WTC11 (cell line): ENCODE measurements around the gene CDC37L1. TPM values are rescaled to one million over a fixed set of nuclear protein-coding genes. Genes with fewer than 3 reads are reported as not detected.

Experiments used
- ATAC-seq: fragments of 200-7000 bp; cut with Tn5 transposase; 2 replicates; pipeline ENCODE4 v1.10.0; 2021; ENCODE audit warnings: mild to moderate bottlenecking, moderate library complexity
- CTCF ChIA-PET: fragments of 300-600 bp; sonication (Branson Sonifier 250); formaldehyde crosslinking; loops from one replicate; lab custom pipeline; 2021; ENCODE audit warnings: antibody characterized with exemption; lab: Charles Lee
- POLR2A ChIA-PET: fragments of 350-600 bp; sonication (Branson Sonifier 250); formaldehyde crosslinking; loops from one replicate; lab custom pipeline; 2021; ENCODE audit warnings: antibody characterized with exemption; lab: Charles Lee
- DNase-seq: peaks from one replicate; pipeline ENCODE4 v3.0.0; 2021; ENCODE audit warnings: low spot score
- H3K27ac Mint-ChIP-seq: 2 replicates; pipeline ENCODE4 v1.8.0; 2021; ENCODE audit warnings: mixed read lengths
- H3K27me3 Mint-ChIP-seq: 2 replicates; pipeline ENCODE4 v1.8.0; 2021; ENCODE audit warnings: low read depth, mild to moderate bottlenecking, moderate library complexity, mixed read lengths
- H3K36me3 Mint-ChIP-seq: 2 replicates; pipeline ENCODE4 v1.8.0; 2021; ENCODE audit warnings: mixed read lengths
- H3K4me1 Mint-ChIP-seq: 2 replicates; pipeline ENCODE4 v1.8.0; 2022; ENCODE audit warnings: mixed read lengths
- H3K4me3 Mint-ChIP-seq: 2 replicates; pipeline ENCODE4 v1.8.0; 2021; ENCODE audit warnings: mild to moderate bottlenecking, moderate library complexity, mixed read lengths
- H3K9me3 Mint-ChIP-seq: 2 replicates; pipeline ENCODE4 v1.8.0; 2021; ENCODE audit warnings: mixed read lengths
- CDX4 ChIP-seq: fragments of 250-450 bp; sonication (Bioruptor Pico); IDR thresholded peaks from 2 replicates; pipeline ENCODE4 v1.9.0; 2021; ENCODE audit warnings: moderate library complexity, mild to moderate bottlenecking, inconsistent platforms, borderline replicate concordance
- CREB1 ChIP-seq: sonication (generic); formaldehyde crosslinking; IDR thresholded peaks from 2 replicates; pipeline ENCODE4 v1.8.0; 2023; ENCODE audit warnings: mild to moderate bottlenecking, missing genetic modification reagents
- FOXP1 ChIP-seq: sonication (generic); formaldehyde crosslinking; IDR thresholded peaks from 2 replicates; pipeline ENCODE4 v1.8.0; 2022; ENCODE audit warnings: missing genetic modification reagents, mild to moderate bottlenecking, moderate library complexity, borderline replicate concordance
- HMGXB4 ChIP-seq: sonication (generic); formaldehyde crosslinking; IDR thresholded peaks from 2 replicates; pipeline ENCODE4 v1.8.1; 2023; ENCODE audit warnings: mild to moderate bottlenecking, moderate library complexity, missing genetic modification reagents
- NFYB ChIP-seq: sonication (generic); formaldehyde crosslinking; conservative IDR thresholded peaks from 2 replicates; pipeline ENCODE4 v1.8.0; 2022; ENCODE audit warnings: low read depth, missing genetic modification reagents
- NR3C1 ChIP-seq: sonication (generic); formaldehyde crosslinking; conservative IDR thresholded peaks from 2 replicates; pipeline ENCODE4 v1.8.1; 2023; ENCODE audit warnings: low read depth, mild to moderate bottlenecking, missing genetic modification reagents
- PREB ChIP-seq: sonication (generic); formaldehyde crosslinking; IDR thresholded peaks from 2 replicates; pipeline ENCODE4 v1.8.1; 2022; ENCODE audit warnings: mild to moderate bottlenecking, missing genetic modification reagents, moderate library complexity, borderline replicate concordance
- SP1 ChIP-seq: sonication (generic); formaldehyde crosslinking; conservative IDR thresholded peaks from 2 replicates; pipeline ENCODE4 v1.8.1; 2022; ENCODE audit warnings: missing genetic modification reagents
- TCF7 ChIP-seq: sonication (generic); formaldehyde crosslinking; IDR thresholded peaks from 2 replicates; pipeline ENCODE4 v1.8.0; 2022; ENCODE audit warnings: mild to moderate bottlenecking, low read depth, missing genetic modification reagents, moderate library complexity
- TEAD1 ChIP-seq: sonication (generic); formaldehyde crosslinking; IDR thresholded peaks from 2 replicates; pipeline ENCODE4 v1.8.0; 2022; ENCODE audit warnings: mild to moderate bottlenecking, missing genetic modification reagents
- ZNF138 ChIP-seq: sonication (generic); formaldehyde crosslinking; conservative IDR thresholded peaks from 2 replicates; pipeline ENCODE4 v1.8.1; 2022; ENCODE audit warnings: mild to moderate bottlenecking, moderate library complexity, missing genetic modification reagents
- ZNF416 ChIP-seq: fragments of 250-450 bp; sonication (Bioruptor Pico); IDR thresholded peaks from 2 replicates; pipeline ENCODE4 v1.9.0; 2021; ENCODE audit warnings: mild to moderate bottlenecking, inconsistent platforms
- ZNF423 ChIP-seq: fragments of 250-450 bp; sonication (Bioruptor Pico); IDR thresholded peaks from 2 replicates; pipeline ENCODE4 v2.1.2; 2022; ENCODE audit warnings: mild to moderate bottlenecking, moderate library complexity
- total RNA-seq: library from RNA; stranded (reverse); gene quantifications from 3 replicates; pipeline ENCODE4 v1.2.3, GENCODE V29; 2021
- TF ChIP-seq, protein P1 (sequence below): fragments of 250-450 bp; sonication (Bioruptor Pico); IDR thresholded peaks from 2 replicates; pipeline ENCODE4 v1.9.0; 2021; ENCODE audit warnings: mild to moderate bottlenecking, borderline replicate concordance
- TF ChIP-seq, protein P2 (sequence below): sonication (generic); formaldehyde crosslinking; IDR thresholded peaks from 2 replicates; pipeline ENCODE4 v1.8.0; 2022; ENCODE audit warnings: missing genetic modification reagents
- TF ChIP-seq, protein P3 (sequence below): sonication (generic); formaldehyde crosslinking; conservative IDR thresholded peaks from 2 replicates; pipeline ENCODE4 v1.8.1; 2023; ENCODE audit warnings: mild to moderate bottlenecking, low read depth, missing genetic modification reagents, moderate library complexity
- TF ChIP-seq, protein P4 (sequence below): fragments of 250-450 bp; sonication (Bioruptor Pico); IDR thresholded peaks from 2 replicates; pipeline ENCODE4 v1.8.0; 2021; ENCODE audit warnings: mild to moderate bottlenecking

The CDC37L1 gene
- total RNA-seq, 1 experiment from 2014 or later = 20.1 TPM

GRCh38 chr9:4706021-4706420 is 26.7 kb downstream of the CDC37L1 start:
- Mint-ChIP-seq H3K27ac (no peak overlapping the region), H3K4me1 (no peaks in the 10 kb centered on the region)
- CTCF ChIA-PET = no interaction called here

DNA sequence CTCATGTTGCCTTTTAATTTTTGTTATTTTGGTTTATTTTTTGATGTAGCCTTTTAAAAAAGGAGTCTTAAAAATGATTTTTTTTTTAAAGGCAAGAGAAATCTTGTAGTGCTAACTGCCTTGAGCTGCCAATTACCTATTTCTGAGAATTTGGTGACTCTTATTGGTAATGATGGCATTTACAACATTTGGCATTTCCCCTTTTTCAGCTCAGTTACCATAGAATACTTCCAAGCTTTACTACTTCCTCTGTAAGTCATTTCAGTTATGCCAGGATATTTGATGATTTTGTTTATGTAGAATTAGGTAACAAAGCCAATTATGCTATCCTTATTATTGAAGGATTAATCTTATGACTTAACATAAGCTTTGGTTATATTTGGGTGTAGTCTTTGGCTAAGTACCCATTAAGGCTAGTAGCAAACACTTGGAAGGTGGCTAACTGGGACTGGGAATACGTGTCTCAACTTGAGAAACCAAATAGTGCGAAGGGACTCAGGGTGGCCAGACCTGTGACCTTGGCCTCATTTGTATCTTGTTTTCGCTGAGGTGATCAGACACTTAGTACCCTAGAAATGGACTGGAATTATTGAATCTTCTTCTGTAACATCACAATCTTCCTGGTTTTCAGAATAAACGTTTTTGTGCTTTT is 27.7 kb downstream of the CDC37L1 start:
- ChIA-PET CTCF (interaction anchor here (1.6 kb wide), 1 partner anchor 56 kb away, joined by 3 read pairs; no protein-coding TSS in a partner anchor), POLR2A (no interaction called here)
- no peaks in the 10 kb centered on the region for H3K9me3 Mint-ChIP-seq
- H3K27ac Mint-ChIP-seq = no peak overlapping the region; the same call in 1 of the 2 replicates
- no peaks in the 10 kb centered on the region for H3K27me3 Mint-ChIP-seq
- no peak for DNase-seq
- no peak for ATAC-seq
- no peaks in the 10 kb centered on the region for H3K4me1 Mint-ChIP-seq
- peaks cover 17% of the 10 kb centered on the region for H3K36me3 Mint-ChIP-seq
- H3K4me3 Mint-ChIP-seq = no peak overlapping the region
- TF ChIP-seq ZNF138 (no peak), NFYB (CRISPR knock-in tag) (no peak), ZNF423 (no peak), ZNF416 (CRISPR knock-in tag) (no peak), TEAD1 (CRISPR knock-in tag) (no peak), HMGXB4 (CRISPR knock-in tag) (no peak), NR3C1 (CRISPR knock-in tag) (no peak)
- TF ChIP-seq, protein P1, sequence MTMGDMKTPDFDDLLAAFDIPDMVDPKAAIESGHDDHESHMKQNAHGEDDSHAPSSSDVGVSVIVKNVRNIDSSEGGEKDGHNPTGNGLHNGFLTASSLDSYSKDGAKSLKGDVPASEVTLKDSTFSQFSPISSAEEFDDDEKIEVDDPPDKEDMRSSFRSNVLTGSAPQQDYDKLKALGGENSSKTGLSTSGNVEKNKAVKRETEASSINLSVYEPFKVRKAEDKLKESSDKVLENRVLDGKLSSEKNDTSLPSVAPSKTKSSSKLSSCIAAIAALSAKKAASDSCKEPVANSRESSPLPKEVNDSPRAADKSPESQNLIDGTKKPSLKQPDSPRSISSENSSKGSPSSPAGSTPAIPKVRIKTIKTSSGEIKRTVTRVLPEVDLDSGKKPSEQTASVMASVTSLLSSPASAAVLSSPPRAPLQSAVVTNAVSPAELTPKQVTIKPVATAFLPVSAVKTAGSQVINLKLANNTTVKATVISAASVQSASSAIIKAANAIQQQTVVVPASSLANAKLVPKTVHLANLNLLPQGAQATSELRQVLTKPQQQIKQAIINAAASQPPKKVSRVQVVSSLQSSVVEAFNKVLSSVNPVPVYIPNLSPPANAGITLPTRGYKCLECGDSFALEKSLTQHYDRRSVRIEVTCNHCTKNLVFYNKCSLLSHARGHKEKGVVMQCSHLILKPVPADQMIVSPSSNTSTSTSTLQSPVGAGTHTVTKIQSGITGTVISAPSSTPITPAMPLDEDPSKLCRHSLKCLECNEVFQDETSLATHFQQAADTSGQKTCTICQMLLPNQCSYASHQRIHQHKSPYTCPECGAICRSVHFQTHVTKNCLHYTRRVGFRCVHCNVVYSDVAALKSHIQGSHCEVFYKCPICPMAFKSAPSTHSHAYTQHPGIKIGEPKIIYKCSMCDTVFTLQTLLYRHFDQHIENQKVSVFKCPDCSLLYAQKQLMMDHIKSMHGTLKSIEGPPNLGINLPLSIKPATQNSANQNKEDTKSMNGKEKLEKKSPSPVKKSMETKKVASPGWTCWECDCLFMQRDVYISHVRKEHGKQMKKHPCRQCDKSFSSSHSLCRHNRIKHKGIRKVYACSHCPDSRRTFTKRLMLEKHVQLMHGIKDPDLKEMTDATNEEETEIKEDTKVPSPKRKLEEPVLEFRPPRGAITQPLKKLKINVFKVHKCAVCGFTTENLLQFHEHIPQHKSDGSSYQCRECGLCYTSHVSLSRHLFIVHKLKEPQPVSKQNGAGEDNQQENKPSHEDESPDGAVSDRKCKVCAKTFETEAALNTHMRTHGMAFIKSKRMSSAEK (CRISPR knock-in tag) = no peak
- TF ChIP-seq, protein P2, sequence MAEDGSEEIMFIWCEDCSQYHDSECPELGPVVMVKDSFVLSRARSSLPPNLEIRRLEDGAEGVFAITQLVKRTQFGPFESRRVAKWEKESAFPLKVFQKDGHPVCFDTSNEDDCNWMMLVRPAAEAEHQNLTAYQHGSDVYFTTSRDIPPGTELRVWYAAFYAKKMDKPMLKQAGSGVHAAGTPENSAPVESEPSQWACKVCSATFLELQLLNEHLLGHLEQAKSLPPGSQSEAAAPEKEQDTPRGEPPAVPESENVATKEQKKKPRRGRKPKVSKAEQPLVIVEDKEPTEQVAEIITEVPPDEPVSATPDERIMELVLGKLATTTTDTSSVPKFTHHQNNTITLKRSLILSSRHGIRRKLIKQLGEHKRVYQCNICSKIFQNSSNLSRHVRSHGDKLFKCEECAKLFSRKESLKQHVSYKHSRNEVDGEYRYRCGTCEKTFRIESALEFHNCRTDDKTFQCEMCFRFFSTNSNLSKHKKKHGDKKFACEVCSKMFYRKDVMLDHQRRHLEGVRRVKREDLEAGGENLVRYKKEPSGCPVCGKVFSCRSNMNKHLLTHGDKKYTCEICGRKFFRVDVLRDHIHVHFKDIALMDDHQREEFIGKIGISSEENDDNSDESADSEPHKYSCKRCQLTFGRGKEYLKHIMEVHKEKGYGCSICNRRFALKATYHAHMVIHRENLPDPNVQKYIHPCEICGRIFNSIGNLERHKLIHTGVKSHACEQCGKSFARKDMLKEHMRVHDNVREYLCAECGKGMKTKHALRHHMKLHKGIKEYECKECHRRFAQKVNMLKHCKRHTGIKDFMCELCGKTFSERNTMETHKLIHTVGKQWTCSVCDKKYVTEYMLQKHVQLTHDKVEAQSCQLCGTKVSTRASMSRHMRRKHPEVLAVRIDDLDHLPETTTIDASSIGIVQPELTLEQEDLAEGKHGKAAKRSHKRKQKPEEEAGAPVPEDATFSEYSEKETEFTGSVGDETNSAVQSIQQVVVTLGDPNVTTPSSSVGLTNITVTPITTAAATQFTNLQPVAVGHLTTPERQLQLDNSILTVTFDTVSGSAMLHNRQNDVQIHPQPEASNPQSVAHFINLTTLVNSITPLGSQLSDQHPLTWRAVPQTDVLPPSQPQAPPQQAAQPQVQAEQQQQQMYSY = no peak

More at GRCh38 chr9:4706021-4706420, 26.7 kb downstream of the CDC37L1 start:
- no peaks in the 10 kb centered on the region for H3K27me3 Mint-ChIP-seq
- TF ChIP-seq, protein P3, sequence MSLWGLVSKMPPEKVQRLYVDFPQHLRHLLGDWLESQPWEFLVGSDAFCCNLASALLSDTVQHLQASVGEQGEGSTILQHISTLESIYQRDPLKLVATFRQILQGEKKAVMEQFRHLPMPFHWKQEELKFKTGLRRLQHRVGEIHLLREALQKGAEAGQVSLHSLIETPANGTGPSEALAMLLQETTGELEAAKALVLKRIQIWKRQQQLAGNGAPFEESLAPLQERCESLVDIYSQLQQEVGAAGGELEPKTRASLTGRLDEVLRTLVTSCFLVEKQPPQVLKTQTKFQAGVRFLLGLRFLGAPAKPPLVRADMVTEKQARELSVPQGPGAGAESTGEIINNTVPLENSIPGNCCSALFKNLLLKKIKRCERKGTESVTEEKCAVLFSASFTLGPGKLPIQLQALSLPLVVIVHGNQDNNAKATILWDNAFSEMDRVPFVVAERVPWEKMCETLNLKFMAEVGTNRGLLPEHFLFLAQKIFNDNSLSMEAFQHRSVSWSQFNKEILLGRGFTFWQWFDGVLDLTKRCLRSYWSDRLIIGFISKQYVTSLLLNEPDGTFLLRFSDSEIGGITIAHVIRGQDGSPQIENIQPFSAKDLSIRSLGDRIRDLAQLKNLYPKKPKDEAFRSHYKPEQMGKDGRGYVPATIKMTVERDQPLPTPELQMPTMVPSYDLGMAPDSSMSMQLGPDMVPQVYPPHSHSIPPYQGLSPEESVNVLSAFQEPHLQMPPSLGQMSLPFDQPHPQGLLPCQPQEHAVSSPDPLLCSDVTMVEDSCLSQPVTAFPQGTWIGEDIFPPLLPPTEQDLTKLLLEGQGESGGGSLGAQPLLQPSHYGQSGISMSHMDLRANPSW (CRISPR knock-in tag) = no peak
- TF ChIP-seq CREB1 (CRISPR knock-in tag) (no peak), PREB (CRISPR knock-in tag) (no peak), TCF7 (no peak), FOXP1 (CRISPR knock-in tag) (no peak), SP1 (CRISPR knock-in tag) (no peak), CDX4 (CRISPR knock-in tag) (no peak)
- TF ChIP-seq, protein P4, sequence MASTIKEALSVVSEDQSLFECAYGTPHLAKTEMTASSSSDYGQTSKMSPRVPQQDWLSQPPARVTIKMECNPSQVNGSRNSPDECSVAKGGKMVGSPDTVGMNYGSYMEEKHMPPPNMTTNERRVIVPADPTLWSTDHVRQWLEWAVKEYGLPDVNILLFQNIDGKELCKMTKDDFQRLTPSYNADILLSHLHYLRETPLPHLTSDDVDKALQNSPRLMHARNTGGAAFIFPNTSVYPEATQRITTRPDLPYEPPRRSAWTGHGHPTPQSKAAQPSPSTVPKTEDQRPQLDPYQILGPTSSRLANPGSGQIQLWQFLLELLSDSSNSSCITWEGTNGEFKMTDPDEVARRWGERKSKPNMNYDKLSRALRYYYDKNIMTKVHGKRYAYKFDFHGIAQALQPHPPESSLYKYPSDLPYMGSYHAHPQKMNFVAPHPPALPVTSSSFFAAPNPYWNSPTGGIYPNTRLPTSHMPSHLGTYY (CRISPR knock-in tag) = no peak
- TF ChIP-seq, all 79 proteins: peak for 0
- Mint-ChIP-seq H3K36me3 (peaks cover 28% of the 10 kb centered on the region), H3K4me3 (no peak overlapping the region), H3K9me3 (no peaks in the 10 kb centered on the region)
- no peak for DNase-seq
- POLR2A ChIA-PET = no interaction called here
- ATAC-seq = no peak
